Measurements from ENCODE around the gene SLC16A14.
"Not testable (repeated sequence)": the region's sequence is repeated elsewhere in the genome, so short reads cannot be mapped to it uniquely, and the experiment has no call there.

Gene SLC16A14

DNA sequence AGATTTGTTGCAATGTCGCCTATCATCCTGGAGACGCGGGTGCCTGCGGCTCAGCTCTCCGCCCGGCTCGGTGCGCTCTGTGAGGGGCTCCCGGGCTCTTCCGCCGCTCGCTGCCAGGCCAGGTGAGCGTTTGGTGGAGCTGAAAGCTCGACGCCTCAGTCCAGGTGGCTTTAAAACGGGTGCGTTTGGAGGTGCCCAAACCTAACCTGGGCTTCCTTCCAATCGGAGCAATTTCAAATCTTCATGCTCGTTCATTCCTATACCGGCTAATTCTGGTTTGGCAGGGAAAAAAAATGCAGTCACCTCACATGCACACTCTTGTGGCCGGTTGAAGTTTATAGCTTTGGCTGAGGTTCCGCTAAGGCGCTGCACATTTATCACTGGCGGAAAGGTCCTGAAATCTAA lies at the start of gene SLC16A14:
Gene SLC16A14 (minus strand): TSS at position 274 of the 405 bp plus-strand sequence. CDS start 9,572 bp downstream, outside the sequence.
- peak in 1 of 2 donors; percentile 19 for DNase-seq

DNA sequence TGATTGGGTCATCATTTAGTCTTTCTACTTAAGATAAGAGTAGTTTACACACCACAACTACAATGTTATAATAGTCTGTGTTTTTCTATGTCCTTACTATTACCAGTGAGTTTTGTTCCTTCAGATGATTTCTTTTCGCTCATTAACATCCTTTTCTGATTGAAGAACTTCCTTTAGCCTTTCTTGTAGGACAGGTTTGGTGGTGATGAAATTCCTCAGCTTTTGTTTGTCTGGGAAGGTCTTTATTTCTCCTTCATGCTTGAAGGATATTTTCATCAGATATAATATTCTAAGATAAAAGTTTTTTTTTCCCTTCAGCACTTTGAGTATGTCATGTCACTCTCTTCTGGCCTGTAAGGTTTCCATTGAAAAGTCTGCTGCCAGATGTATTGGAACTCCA lies 38.0 kb upstream of the SLC16A14 start:
- no peak for DNase-seq

- not testable (repeated sequence) for DNase-seq
These were observed 33.2 kb upstream of the SLC16A14 start for GRCh38 chr2:230101967-230102366.

DNA sequence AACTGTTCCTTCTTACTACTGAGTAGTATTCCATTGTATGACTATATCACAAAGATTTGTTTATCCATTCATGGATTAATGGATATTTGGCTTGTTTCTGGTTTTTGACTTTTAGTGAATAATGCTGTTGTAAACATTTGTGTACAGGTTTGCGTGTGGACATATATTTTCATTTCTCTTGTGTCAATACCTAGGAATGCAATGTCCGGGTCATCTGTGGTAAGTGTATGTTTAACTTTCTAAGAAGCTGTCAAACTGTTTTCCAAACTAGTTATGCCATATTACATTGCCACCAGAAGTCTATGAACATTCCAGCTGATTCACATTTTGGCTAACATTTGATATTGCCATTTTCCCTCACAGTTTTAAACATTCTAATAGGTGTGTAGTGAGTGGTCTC lies 29.1 kb upstream of the SLC16A14 start:
- no peak for DNase-seq

GRCh38 chr2:230097424-230097823 lies 28.7 kb upstream of the SLC16A14 start:
- no peak for DNase-seq

GRCh38 chr2:230090967-230091366 lies 22.2 kb upstream of the SLC16A14 start:
- no peak for DNase-seq

GRCh38 chr2:230085201-230085600 lies 16.5 kb upstream of the SLC16A14 start:
- DNase-seq: no peak

GRCh38 chr2:230077851-230078547 lies 9.3 kb upstream of the SLC16A14 start:
- DNase-seq: no peak

DNA sequence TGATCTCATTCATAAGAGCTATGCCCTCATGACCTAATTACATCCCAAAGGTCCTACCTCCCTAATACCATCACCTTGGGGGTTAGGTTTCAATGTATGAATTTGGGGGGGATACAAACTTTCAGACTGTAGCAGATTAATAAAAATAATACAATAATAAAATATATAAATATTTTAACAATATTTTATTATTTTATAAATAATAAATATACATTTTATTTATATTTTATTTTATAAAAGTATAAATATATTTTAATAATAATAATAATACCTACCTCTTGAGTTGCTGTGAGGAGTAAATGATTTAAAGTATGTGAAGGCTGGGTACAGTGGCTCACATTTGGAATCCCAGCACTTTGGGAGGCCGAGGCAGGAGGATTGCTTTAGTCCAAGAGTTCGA lies 8.1 kb upstream of the SLC16A14 start:
- DNase-seq: no peak

DNA sequence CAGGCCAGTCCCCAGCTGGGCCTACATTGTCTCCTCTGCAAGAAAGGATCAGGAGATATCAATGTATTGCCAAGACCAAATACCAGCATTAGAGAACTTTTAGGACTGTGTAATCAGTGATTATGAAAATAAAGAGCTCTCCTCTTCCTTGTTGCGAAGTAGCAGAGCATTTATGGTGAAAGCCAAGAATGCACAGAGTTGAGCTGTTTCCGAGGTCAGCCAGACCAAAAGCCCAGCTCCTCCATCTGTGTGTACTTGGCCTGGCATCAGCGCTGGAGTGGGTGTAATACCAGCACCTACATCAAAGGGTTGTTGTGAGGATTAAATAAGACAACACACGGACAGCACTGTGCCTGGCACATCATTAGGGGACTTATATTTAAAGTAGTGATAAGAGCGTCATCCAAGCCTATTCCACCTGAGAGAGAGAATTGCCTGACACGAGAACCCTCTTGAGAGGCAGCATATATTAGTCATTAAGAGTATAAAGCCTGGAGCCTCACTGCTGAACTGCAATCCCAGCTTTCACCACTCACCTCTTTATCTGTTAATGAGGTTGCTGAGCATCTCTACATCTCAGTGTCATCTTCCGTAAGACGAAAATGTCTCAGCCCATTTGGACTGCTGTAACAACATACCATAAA lies 7.4 kb upstream of the SLC16A14 start:
- no peak for DNase-seq

GRCh38 chr2:230071421-230071820 lies 2.7 kb upstream of the SLC16A14 start:
- no peak for DNase-seq

DNA sequence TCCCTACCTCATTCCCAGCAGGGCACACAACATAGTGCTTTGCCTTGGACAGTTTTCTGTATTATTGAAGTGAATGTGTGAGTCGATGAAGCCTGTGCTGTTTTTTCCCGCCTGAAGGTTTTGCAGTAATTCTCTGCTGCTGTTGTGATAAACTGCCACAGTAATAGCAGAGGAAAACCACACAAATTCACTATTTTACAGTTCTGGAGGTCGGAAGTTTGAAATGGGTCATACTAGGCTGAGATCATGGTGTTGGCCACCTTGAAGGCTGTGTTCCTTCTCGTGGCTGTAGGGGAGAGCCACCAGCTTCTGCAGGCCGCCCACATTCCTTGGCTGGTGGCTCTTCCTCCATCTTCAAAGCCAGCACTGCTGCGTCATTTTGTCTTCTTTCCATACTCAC lies 678 bp upstream of the SLC16A14 start:
- DNase-seq: no peak

GRCh38 chr2:230068016-230068650 lies 591 bp downstream of the SLC16A14 start:
- peak; percentile 47 to 62 for DNase-seq

GRCh38 chr2:230060672-230061293 lies 7.9 kb downstream of the SLC16A14 start:
- no peak for DNase-seq

GRCh38 chr2:230053753-230054478 lies 14.8 kb downstream of the SLC16A14 start:
- no peak for DNase-seq

GRCh38 chr2:230052299-230052698 lies 16.4 kb downstream of the SLC16A14 start:
- no peak for DNase-seq

- DNase-seq: no peak
These were observed 18.6 kb downstream of the SLC16A14 start for GRCh38 chr2:230050136-230050535.

GRCh38 chr2:230048010-230048671 lies 20.6 kb downstream of the SLC16A14 start:
- DNase-seq: no peak

DNA sequence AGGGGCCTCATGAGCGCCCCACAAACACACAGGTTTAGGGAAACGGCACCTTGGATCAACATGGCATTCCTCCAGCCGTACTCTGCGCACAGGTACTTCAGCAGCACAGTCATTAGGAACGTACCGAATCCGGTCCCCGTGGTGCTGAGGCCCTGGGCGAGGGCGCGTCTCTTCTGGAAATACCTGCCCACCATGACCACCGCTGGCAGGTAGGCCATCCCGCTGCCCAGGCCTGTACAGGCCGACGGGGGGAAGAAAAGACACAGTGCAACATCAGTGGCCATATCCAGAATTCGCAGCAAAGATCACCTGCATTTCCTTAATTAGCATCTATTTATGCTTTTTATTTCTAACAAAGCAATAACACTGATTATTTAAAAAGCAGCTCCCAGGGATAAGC lies 22.2 kb downstream of the SLC16A14 start:
- DNase-seq: no peak

DNA sequence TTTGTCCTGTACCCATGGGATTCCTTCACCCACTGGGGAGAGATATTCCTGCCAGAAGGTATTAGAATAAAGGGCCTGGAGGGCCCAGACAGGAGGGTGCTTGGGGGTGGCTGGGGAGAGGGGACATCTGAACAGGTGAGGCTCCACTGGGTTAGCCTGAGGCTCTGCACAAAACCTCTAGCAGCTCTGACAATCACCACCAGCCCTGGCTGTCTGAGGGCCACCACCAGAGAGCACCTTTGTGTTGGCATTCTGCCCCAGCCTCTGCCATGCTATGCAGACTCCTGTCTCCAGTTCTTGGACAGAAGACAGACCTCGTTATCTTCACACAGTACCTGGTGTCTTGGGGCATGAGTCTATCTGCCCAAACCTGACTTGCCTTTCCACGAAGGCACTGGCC lies 25.3 kb downstream of the SLC16A14 start:
- DNase-seq: no peak

- DNase-seq: no peak
These were observed 25.7 kb downstream of the SLC16A14 start for GRCh38 chr2:230043025-230043424.

GRCh38 chr2:230042195-230042594 lies 26.5 kb downstream of the SLC16A14 start:
- DNase-seq: no peak

Data from stimulated activated CD4-positive, alpha-beta T cell treated with anti-CD3 and anti-CD28 coated beads, Interleukin-2, amount 100 ng/mL, for 24 hours (primary cell).